C4-2B (cell line): Measurements from ENCODE around the gene GEMIN4.

Source experiments
- ZFX ChIP-seq: fragments of 450-650 bp; IDR thresholded peaks from 2 replicates; pipeline ENCODE4 v1.6.1; 2017
- TF ChIP-seq, protein P1 (sequence below): fragments of 450-650 bp; conservative IDR thresholded peaks from 2 replicates; pipeline ENCODE4 v1.5.1; 2017; ENCODE audit warnings: mild to moderate bottlenecking

DNA sequence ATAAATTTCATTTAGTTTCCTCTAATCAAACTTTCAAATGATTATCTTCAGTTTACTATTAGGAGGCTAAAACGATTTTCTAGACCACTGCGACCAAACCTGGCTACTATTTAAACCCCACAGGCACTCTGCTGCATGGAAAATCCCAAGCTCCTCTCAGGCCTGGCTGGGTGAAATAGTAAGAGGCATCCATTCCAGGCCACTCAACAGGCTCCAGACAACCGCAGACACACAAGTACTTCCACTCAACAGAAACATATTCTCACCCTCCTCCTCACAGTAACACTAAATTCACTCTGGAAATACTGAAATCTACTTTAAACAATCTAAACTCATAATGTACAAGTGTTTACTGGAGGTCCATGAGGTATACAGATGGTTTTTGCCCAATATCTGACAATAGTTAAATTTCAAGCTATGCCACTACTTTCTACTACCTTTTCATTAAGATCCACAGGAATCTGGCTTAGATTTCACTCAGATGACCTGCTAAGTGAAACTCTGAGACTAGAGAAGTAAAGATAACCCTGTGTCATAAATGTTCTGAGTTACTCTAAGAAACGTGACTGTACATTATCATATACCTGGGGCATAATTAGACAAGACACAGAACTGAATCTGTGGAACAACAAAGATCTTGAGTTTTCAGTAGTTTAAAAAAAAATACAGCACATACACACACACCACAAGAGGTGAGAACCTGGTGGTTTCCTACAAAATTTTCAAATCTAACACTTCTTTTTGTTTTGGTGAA is 47.8 kb downstream of the GEMIN4 start:
- TF ChIP-seq, protein P1, sequence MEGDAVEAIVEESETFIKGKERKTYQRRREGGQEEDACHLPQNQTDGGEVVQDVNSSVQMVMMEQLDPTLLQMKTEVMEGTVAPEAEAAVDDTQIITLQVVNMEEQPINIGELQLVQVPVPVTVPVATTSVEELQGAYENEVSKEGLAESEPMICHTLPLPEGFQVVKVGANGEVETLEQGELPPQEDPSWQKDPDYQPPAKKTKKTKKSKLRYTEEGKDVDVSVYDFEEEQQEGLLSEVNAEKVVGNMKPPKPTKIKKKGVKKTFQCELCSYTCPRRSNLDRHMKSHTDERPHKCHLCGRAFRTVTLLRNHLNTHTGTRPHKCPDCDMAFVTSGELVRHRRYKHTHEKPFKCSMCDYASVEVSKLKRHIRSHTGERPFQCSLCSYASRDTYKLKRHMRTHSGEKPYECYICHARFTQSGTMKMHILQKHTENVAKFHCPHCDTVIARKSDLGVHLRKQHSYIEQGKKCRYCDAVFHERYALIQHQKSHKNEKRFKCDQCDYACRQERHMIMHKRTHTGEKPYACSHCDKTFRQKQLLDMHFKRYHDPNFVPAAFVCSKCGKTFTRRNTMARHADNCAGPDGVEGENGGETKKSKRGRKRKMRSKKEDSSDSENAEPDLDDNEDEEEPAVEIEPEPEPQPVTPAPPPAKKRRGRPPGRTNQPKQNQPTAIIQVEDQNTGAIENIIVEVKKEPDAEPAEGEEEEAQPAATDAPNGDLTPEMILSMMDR = no peak
- TF ChIP-seq ZFX = no peak
